NB4 (cell line): ENCODE results near the gene TMCC1.

Experiments used
- DNase-seq: peaks from one replicate; pipeline ENCODE4 v3.0.0; 2010; ENCODE audit warnings: low read depth
- H3K4me3 ChIP-seq: one replicate; pipeline ENCODE4 v1.5.1; 2011; ENCODE audit warnings: mild to moderate bottlenecking, low read depth, low read length, moderate library complexity
- MYC ChIP-seq: IDR thresholded peaks from 2 replicates; pipeline ENCODE4 v1.6.1; 2011; ENCODE audit warnings: low read depth, low read length
- POLR2A ChIP-seq: IDR thresholded peaks from 2 replicates; pipeline ENCODE4 v1.6.1; 2011; ENCODE audit warnings: mild to moderate bottlenecking; ENCODE audit not compliant: insufficient read length; ENCODE audit errors: extremely low read depth
- TF ChIP-seq, protein P1 (sequence below): IDR thresholded peaks from one replicate; pipeline ENCODE4 v1.5.1; 2012; ENCODE audit warnings: low read depth, low read length
- TF ChIP-seq, protein P2 (sequence below): IDR thresholded peaks from 2 replicates; pipeline ENCODE4 v1.6.1; 2011; ENCODE audit warnings: low read depth, low read length

TMCC1 gene

DNA sequence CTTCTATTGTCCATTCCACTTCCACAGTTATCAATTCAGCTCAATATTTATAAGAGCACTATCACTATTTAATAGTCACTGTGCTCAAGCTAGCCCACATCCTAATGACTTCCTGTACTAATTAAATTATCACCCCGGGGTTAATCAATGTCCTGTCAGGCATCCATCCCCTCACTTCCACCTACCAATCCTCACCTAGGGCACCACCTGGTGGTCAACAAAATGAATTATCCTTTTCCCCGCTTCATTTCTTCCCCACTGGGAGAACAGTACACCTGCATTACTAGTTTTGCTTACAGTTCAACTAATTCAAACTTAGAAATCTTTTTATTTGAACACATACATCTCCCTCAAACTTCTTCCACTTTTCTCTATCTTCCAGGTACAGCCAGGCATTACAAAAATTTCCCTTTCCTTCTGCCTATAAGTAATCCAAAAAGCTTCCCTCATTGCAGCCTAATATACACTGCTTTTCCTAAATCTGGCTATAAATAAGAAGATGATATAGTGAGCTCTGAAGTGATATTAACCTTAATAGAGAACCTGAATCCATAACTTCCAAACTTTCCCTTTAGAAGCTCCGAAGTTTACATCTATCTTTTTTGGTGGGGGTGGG is 68.5 kb downstream of the TMCC1 start:
- H3K4me3 ChIP-seq: no peak overlapping the region
- DNase-seq: peak; percentile 72
- TF ChIP-seq, protein P1, sequence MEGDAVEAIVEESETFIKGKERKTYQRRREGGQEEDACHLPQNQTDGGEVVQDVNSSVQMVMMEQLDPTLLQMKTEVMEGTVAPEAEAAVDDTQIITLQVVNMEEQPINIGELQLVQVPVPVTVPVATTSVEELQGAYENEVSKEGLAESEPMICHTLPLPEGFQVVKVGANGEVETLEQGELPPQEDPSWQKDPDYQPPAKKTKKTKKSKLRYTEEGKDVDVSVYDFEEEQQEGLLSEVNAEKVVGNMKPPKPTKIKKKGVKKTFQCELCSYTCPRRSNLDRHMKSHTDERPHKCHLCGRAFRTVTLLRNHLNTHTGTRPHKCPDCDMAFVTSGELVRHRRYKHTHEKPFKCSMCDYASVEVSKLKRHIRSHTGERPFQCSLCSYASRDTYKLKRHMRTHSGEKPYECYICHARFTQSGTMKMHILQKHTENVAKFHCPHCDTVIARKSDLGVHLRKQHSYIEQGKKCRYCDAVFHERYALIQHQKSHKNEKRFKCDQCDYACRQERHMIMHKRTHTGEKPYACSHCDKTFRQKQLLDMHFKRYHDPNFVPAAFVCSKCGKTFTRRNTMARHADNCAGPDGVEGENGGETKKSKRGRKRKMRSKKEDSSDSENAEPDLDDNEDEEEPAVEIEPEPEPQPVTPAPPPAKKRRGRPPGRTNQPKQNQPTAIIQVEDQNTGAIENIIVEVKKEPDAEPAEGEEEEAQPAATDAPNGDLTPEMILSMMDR: peak; percentile 51
- TF ChIP-seq POLR2A: no peak

DNA sequence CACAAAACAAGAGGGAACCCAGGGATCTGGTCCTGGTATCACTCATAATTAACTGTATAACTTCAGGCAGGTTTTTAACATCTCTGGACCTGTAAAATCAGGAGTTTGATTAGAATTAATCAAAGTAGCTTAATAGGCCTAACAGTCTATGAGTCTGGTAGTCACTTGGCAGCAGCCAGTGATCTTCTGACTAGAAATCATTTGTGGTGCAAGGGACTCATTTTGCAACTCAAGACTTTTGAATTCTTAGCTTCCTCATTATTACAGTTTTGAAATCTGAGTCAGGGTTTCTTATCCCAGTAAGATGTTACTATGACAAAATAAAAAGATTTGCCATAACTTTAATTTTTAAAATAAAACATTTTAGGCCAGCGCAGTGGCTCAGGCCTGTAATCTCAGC is 70.8 kb downstream of the TMCC1 start:
- TF ChIP-seq, protein P2, sequence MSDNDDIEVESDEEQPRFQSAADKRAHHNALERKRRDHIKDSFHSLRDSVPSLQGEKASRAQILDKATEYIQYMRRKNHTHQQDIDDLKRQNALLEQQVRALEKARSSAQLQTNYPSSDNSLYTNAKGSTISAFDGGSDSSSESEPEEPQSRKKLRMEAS: no peak
- TF ChIP-seq, protein P1: no peak
- TF ChIP-seq MYC: no peak
- TF ChIP-seq POLR2A: no peak
- peak; percentile 25 for DNase-seq
- H3K4me3 ChIP-seq: no peak overlapping the region

DNA sequence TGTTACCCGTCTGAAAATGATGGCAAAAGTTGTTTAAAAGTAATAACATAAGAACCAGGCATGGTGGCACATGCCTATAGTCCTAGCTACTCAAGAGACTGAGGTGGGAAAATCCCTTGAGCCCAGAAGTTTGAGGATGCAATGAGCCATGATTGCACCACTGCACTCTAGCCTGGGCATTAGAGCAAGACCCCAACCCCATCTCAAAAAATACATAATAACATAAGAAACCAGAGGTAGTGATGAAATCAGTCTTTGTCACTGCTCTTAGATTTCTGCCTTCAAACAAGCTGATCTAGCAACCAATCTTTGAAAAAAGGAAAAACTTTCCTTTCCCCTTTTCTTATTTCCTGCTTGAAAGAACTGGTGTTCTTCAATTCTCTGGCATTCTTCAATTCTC is 71.3 kb downstream of the TMCC1 start:
- no peak for DNase-seq
- TF ChIP-seq, protein P2: no peak
- H3K4me3 ChIP-seq: no peak overlapping the region

DNA sequence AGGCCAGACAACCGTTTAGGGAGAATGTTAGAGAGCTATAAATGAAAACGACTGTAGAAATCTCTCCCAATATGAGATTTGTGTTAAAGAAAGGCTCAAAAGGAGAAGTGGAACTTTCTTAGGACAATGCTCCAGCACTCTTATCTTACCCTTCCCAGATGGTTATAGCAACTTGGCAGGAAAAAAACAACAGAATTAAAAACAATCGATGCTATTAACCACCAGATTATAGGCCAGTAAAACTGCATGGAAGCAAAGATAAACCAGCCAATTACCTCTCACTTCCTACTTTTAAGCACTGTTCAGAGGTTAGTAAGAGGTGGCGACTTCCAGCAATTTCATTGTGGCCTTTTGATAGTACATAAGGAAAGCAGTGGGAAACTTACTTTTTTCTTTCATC is 72.9 kb downstream of the TMCC1 start:
- TF ChIP-seq POLR2A (no peak), MYC (no peak)
- TF ChIP-seq, protein P2: no peak
- TF ChIP-seq, protein P1: no peak
- H3K4me3 ChIP-seq: no peak overlapping the region
- no peak for DNase-seq

DNA sequence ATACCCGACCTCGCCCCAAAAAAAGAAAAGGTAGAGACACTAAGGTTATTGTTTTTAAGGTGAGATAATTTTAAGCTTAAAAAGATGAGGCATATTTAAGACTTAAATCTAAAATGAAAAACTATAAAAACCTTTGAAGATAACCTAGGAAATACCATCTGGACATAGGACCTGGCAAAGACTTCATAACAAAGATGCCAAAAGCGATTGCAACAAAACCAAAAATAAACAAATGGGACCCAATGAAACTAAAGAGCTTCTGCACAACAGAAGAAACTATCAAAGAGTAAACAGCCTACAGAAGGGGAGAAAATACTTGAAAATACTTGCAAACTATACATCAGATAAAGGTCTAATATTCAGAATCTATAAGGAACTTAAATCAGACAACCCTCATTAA is 80.9 kb downstream of the TMCC1 start:
- TF ChIP-seq, protein P2: no peak
- TF ChIP-seq, protein P1: no peak
- TF ChIP-seq MYC (no peak), POLR2A (no peak)
- no peak overlapping the region for H3K4me3 ChIP-seq
- no peak for DNase-seq

DNA sequence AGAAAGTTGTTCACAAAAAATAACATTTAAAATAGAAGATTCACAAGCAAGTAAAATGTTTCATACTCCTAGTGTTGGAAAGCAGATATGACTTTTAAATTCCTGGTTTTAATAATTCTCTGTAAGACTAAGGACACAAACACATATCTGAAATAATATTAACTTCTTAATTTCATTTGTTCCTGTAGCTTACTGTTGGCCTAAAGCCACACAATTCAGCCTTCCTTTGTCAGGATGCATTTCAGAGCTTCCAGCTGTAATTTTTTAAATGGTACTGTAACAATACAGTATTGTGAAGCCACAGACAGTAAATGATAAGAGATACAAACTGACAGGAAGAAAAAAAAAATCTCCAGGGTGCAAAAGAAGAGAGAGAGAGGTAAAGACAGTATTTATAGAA is 84.2 kb downstream of the TMCC1 start:
- TF ChIP-seq POLR2A: no peak
- TF ChIP-seq, protein P1: no peak
- no peak for TF ChIP-seq MYC
- TF ChIP-seq, protein P2: no peak
- no peak overlapping the region for H3K4me3 ChIP-seq
- DNase-seq: no peak
